Activated CD4-positive, alpha-beta T cell treated with anti-CD3 and anti-CD28 coated beads for 24 hours (primary cell): ENCODE results near the gene PCDHB12.
"Not testable (repeated sequence)": the region's sequence is repeated elsewhere in the genome, so short reads cannot be mapped to it uniquely, and the experiment has no call there.

Source experiments
- DNase-seq, 2 donors: peaks; one replicate each; pipeline ENCODE4 v3.0.0-alpha.2; 2020; ENCODE audit warnings: low read depth in 2 of 2

Gene PCDHB12

GRCh38 chr5:141208478-141208877 is at the start of gene PCDHB12:
Gene PCDHB12, plus strand, starts transcription at chr5:141208719. Its CDS starts 189 bp downstream, at chr5:141208908.
- DNase-seq: no peak

- peak in 1 of 2 donors; percentile 16 for DNase-seq
Measured at GRCh38 chr5:141172381-141173204, 35.9 kb upstream of the PCDHB12 start, which contains the start of gene PCDHB7. Gene PCDHB7, plus strand, starts transcription at chr5:141172644. Its CDS starts 192 bp downstream, at chr5:141172836.

GRCh38 chr5:141174291-141175104 is 34.0 kb upstream of the PCDHB12 start:
- not testable (repeated sequence) for DNase-seq

- no peak for DNase-seq
Measured at GRCh38 chr5:141175933-141176332, 32.6 kb upstream of the PCDHB12 start.

- not testable (repeated sequence) for DNase-seq
Measured at GRCh38 chr5:141177577-141178191, 30.8 kb upstream of the PCDHB12 start, which contains the start of gene PCDHB8. Gene PCDHB8, plus strand, starts transcription at chr5:141177790. Its CDS starts 245 bp downstream, at chr5:141178035.

- DNase-seq: not testable (repeated sequence)
Measured at GRCh38 chr5:141179371-141179770, 29.1 kb upstream of the PCDHB12 start.

GRCh38 chr5:141179876-141180275 is 28.6 kb upstream of the PCDHB12 start:
- DNase-seq: not testable (repeated sequence)

GRCh38 chr5:141180313-141180712 is 28.2 kb upstream of the PCDHB12 start:
- DNase-seq: no peak

GRCh38 chr5:141182248-141182647 is 26.3 kb upstream of the PCDHB12 start, which contains the start of gene PCDHB16:
Gene PCDHB16, plus strand, starts transcription at chr5:141182387. Its CDS starts 173 bp downstream, at chr5:141182560.
- no peak for DNase-seq

- DNase-seq: not testable (repeated sequence)
Measured at GRCh38 chr5:141184117-141184855, 24.2 kb upstream of the PCDHB12 start.

GRCh38 chr5:141186897-141187512 is 21.5 kb upstream of the PCDHB12 start, which contains the start of gene PCDHB9:
Gene PCDHB9, plus strand, starts transcription at chr5:141187161. Its CDS starts 158 bp downstream, at chr5:141187319.
- DNase-seq: peak in 1 of 2 donors; percentile 22

- not testable (repeated sequence) for DNase-seq
Measured at GRCh38 chr5:141188682-141189081, 19.8 kb upstream of the PCDHB12 start.

- DNase-seq: not testable (repeated sequence)
Measured at GRCh38 chr5:141189131-141189530, 19.4 kb upstream of the PCDHB12 start.

- DNase-seq: no peak
Measured at GRCh38 chr5:141192110-141192725, 16.3 kb upstream of the PCDHB12 start, which contains the start of gene PCDHB10. Gene PCDHB10, plus strand, starts transcription at chr5:141192353. Its CDS starts 200 bp downstream, at chr5:141192553.

GRCh38 chr5:141194332-141194731 is 14.2 kb upstream of the PCDHB12 start:
- DNase-seq: not testable (repeated sequence)

GRCh38 chr5:141196363-141196762 is 12.2 kb upstream of the PCDHB12 start:
- no peak for DNase-seq

GRCh38 chr5:141199359-141200235 is 8.9 kb upstream of the PCDHB12 start, which contains the start of gene PCDHB11:
Gene PCDHB11, plus strand, starts transcription at chr5:141199627. Its CDS starts 148 bp downstream, at chr5:141199775.
- DNase-seq: no peak

GRCh38 chr5:141201126-141201525 is 7.4 kb upstream of the PCDHB12 start:
- not testable (repeated sequence) for DNase-seq

- DNase-seq: not testable (repeated sequence)
Measured at GRCh38 chr5:141201646-141202045, 6.9 kb upstream of the PCDHB12 start.
